Measurements from ENCODE around the gene GSN.

- TF ChIP-seq CTCF (IDR thresholded peaks at IDR 0.05; ENCODE audit: low read length): no peak
- TF ChIP-seq EZH2 (IDR thresholded peaks at IDR 0.05; ENCODE audit: borderline replicate concordance, low read length): no peak
These were observed 60.5 kb downstream of the GSN start for GRCh38 chr9:121328476-121328875.

All from OCI-LY1 (cell line).